ENCODE results near the gene LRRC23. TPM values are rescaled to one million over a fixed set of nuclear protein-coding genes. Genes with fewer than 3 reads are reported as not detected.

The LRRC23 gene
- total and polyA plus RNA-seq, 2 of the 13 experiments (the other 11 are each of a cell fraction or from before 2014, with no cell fraction given) = 6.0 to 7.8 TPM

DNA sequence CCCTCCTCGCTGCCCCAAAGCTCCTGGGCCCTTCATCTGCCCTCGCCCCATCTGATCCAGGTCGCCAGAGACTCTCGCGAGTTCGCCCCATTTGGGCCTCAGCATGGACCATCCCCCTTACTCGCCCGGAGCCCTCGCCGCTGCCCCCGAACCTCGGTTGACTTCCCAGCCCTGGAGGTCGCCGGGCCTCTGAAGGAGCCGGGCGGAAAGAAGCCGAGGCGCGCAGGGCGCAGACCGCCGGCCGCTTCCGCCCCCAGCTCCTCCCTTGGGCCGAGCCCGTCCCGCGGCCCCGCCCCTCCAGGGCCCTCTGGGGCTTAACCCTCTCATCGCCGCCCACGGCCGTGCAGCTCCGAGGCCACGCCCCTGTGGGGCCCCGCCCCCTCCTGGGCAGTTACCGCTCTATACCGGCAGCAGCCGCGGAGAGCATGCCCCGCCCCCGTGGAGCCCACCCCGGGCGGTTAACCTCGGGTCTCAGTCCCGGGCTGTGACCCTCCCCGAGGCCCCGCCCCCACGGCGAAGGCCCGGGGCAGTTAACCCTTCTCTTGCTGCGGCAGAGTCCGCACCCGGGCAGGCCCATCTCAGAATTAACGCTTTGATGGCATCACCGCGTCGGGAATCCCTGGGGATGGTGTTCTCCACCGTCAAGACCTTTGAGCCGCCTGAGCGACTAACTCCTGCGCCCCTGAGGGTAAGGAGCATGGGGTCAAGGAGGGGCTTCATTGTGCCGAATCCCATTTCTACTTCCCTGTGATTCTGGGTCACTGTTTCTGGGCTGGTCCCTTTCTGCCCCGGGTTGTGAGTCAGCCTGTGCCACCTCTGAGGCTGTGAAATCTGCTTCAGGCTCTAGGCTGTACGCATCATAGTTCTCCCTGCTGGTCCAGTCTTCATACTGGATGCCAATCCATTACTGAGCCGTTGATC is 31.3 kb upstream of the LRRC23 start, which contains the start of gene SPSB2 (continued):
- TF ChIP-seq, protein P1, sequence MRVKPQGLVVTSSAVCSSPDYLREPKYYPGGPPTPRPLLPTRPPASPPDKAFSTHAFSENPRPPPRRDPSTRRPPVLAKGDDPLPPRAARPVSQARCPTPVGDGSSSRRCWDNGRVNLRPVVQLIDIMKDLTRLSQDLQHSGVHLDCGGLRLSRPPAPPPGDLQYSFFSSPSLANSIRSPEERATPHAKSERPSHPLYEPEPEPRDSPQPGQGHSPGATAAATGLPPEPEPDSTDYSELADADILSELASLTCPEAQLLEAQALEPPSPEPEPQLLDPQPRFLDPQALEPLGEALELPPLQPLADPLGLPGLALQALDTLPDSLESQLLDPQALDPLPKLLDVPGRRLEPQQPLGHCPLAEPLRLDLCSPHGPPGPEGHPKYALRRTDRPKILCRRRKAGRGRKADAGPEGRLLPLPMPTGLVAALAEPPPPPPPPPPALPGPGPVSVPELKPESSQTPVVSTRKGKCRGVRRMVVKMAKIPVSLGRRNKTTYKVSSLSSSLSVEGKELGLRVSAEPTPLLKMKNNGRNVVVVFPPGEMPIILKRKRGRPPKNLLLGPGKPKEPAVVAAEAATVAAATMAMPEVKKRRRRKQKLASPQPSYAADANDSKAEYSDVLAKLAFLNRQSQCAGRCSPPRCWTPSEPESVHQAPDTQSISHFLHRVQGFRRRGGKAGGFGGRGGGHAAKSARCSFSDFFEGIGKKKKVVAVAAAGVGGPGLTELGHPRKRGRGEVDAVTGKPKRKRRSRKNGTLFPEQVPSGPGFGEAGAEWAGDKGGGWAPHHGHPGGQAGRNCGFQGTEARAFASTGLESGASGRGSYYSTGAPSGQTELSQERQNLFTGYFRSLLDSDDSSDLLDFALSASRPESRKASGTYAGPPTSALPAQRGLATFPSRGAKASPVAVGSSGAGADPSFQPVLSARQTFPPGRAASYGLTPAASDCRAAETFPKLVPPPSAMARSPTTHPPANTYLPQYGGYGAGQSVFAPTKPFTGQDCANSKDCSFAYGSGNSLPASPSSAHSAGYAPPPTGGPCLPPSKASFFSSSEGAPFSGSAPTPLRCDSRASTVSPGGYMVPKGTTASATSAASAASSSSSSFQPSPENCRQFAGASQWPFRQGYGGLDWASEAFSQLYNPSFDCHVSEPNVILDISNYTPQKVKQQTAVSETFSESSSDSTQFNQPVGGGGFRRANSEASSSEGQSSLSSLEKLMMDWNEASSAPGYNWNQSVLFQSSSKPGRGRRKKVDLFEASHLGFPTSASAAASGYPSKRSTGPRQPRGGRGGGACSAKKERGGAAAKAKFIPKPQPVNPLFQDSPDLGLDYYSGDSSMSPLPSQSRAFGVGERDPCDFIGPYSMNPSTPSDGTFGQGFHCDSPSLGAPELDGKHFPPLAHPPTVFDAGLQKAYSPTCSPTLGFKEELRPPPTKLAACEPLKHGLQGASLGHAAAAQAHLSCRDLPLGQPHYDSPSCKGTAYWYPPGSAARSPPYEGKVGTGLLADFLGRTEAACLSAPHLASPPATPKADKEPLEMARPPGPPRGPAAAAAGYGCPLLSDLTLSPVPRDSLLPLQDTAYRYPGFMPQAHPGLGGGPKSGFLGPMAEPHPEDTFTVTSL (CRISPR knock-in tag; IDR thresholded peaks at IDR 0.05; ENCODE audit: borderline replicate concordance) = no peak
- TF ChIP-seq, protein P2, sequence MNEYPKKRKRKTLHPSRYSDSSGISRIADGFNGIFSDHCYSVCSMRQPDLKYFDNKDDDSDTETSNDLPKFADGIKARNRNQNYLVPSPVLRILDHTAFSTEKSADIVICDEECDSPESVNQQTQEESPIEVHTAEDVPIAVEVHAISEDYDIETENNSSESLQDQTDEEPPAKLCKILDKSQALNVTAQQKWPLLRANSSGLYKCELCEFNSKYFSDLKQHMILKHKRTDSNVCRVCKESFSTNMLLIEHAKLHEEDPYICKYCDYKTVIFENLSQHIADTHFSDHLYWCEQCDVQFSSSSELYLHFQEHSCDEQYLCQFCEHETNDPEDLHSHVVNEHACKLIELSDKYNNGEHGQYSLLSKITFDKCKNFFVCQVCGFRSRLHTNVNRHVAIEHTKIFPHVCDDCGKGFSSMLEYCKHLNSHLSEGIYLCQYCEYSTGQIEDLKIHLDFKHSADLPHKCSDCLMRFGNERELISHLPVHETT (CRISPR knock-in tag; conservative IDR thresholded peaks at IDR 0.05) = peak; percentile 74
- TF ChIP-seq, protein P3, sequence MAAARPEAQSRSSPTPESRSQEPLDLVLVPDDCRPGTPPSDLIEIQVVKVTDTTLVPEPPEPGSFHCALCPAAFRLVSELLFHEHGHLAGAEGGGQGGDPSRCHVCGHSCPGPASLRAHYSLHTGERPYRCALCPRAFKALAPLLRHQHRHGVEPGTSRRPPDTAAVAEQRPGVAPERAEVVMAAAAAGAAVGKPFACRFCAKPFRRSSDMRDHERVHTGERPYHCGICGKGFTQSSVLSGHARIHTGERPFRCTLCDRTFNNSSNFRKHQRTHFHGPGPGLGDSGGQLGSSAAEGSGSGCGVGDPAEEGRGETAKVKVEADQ (CRISPR knock-in tag; IDR thresholded peaks at IDR 0.05; ENCODE audit: borderline replicate concordance) = peak; percentile 5; the same call in 1 of the 2 replicates
- TF ChIP-seq ZNF354B (CRISPR knock-in tag; IDR thresholded peaks at IDR 0.05) (no peak), SRSF4 (IDR thresholded peaks at IDR 0.05; ENCODE audit: low read depth, low read length, poor library complexity, severe bottlenecking) (no peak), ZNF451 (CRISPR knock-in tag; IDR thresholded peaks at IDR 0.05) (no peak), ZNF431 (CRISPR knock-in tag; IDR thresholded peaks at IDR 0.05; ENCODE audit: borderline replicate concordance, low read depth) (peak; percentile 38; the same call in 1 of the 2 replicates), ZNF337 (CRISPR knock-in tag; IDR thresholded peaks at IDR 0.05; ENCODE audit: borderline replicate concordance, low read depth) (0 out of 2 replicates have a peak, but pooled peaks have one; percentile 25), CCDC6 (CRISPR knock-in tag; IDR thresholded peaks at IDR 0.05) (no peak), ISL2 (CRISPR knock-in tag; IDR thresholded peaks at IDR 0.05) (no peak), ZBTB20 (CRISPR knock-in tag; IDR thresholded peaks at IDR 0.05; ENCODE audit: borderline replicate concordance, low read depth) (no peak)
- TF ChIP-seq, protein P4, sequence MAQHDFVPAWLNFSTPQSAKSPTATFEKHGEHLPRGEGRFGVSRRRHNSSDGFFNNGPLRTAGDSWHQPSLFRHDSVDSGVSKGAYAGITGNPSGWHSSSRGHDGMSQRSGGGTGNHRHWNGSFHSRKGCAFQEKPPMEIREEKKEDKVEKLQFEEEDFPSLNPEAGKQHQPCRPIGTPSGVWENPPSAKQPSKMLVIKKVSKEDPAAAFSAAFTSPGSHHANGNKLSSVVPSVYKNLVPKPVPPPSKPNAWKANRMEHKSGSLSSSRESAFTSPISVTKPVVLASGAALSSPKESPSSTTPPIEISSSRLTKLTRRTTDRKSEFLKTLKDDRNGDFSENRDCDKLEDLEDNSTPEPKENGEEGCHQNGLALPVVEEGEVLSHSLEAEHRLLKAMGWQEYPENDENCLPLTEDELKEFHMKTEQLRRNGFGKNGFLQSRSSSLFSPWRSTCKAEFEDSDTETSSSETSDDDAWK (CRISPR knock-in tag; IDR thresholded peaks at IDR 0.05) = no peak
- TF ChIP-seq, protein P5, sequence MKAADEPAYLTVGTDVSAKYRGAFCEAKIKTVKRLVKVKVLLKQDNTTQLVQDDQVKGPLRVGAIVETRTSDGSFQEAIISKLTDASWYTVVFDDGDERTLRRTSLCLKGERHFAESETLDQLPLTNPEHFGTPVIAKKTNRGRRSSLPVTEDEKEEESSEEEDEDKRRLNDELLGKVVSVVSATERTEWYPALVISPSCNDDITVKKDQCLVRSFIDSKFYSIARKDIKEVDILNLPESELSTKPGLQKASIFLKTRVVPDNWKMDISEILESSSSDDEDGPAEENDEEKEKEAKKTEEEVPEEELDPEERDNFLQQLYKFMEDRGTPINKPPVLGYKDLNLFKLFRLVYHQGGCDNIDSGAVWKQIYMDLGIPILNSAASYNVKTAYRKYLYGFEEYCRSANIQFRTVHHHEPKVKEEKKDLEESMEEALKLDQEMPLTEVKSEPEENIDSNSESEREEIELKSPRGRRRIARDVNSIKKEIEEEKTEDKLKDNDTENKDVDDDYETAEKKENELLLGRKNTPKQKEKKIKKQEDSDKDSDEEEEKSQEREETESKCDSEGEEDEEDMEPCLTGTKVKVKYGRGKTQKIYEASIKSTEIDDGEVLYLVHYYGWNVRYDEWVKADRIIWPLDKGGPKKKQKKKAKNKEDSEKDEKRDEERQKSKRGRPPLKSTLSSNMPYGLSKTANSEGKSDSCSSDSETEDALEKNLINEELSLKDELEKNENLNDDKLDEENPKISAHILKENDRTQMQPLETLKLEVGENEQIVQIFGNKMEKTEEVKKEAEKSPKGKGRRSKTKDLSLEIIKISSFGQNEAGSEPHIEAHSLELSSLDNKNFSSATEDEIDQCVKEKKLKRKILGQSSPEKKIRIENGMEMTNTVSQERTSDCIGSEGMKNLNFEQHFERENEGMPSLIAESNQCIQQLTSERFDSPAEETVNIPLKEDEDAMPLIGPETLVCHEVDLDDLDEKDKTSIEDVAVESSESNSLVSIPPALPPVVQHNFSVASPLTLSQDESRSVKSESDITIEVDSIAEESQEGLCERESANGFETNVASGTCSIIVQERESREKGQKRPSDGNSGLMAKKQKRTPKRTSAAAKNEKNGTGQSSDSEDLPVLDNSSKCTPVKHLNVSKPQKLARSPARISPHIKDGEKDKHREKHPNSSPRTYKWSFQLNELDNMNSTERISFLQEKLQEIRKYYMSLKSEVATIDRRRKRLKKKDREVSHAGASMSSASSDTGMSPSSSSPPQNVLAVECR (CRISPR knock-in tag; IDR thresholded peaks at IDR 0.05; ENCODE audit: borderline replicate concordance) = peak; percentile 70; the same call in 1 of the 2 replicates
